Tibial artery (tissue), 4 donors: Measurements from ENCODE around the gene SYCE3.
A peak's percentile ranks its signal among the peaks of the same experiment; 100 is the strongest.

Source experiments
- DNase-seq, 2 donors: peaks; one replicate each; pipeline ENCODE4 v3.0.0-alpha.2; 2019
- H3K27ac ChIP-seq, 2 donors: fragments of 200-600 bp; sonication (generic) in 1 of 2; 1 replicate in 1 of 2; 2 replicates in 1 of 2; pipeline ENCODE4 v1.5.1; 2018 to 2019; ENCODE audit warnings: mild to moderate bottlenecking in 1 of 2
- H3K27me3 ChIP-seq, 2 donors: fragments of 200-600 bp; sonication (generic) in 1 of 2; one replicate each; pipeline versions ENCODE4 v1.5.1 to v1.6.0; 2016 to 2019
- H3K36me3 ChIP-seq, 3 donors: fragments of 200-600 bp; sonication (generic) in 2 of 3; one replicate each; pipeline ENCODE4 v1.5.1; 2016 to 2019; ENCODE audit warnings: mild to moderate bottlenecking in 2 of 3
- H3K4me1 ChIP-seq, 4 donors: fragments of 200-600 bp; sonication (generic) in 2 of 4; 1 replicate in 3 of 4; 2 replicates in 1 of 4; pipeline ENCODE4 v1.5.1; 2016 to 2019
- H3K4me3 ChIP-seq, 2 donors: fragments of 200-600 bp; sonication (generic) in 1 of 2; 1 replicate in 1 of 2; 2 replicates in 1 of 2; pipeline ENCODE4 v1.5.1; 2018 to 2019; ENCODE audit warnings: mild to moderate bottlenecking in 2 of 2
- H3K9me3 ChIP-seq, 3 donors: fragments of 200-600 bp; sonication (generic) in 1 of 3; one replicate each; pipeline ENCODE4 v1.5.1; 2016 to 2019
- CTCF ChIP-seq, 2 experiments: fragments of 200-600 bp in 1 of 2; fragments of 450-650 bp in 1 of 2; IDR thresholded peaks; one replicate each; pipeline ENCODE4 v1.5.1; 2017 to 2019; ENCODE audit warnings: antibody characterized with exemption in 2 of 2, mild to moderate bottlenecking in 1 of 2, moderate library complexity in 1 of 2
- intact Hi-C: fragments of 100-400 bp; cut with DNase I; formaldehyde crosslinking; loops from one replicate; pipeline ENCODE4 v1.15.0; 2023; ENCODE audit warnings: low total_unique reads

The SYCE3 gene

GRCh38 chr22:50585781-50586180 is 23.1 kb upstream of the SYCE3 start:
- no peak overlapping the region for H3K4me3 ChIP-seq
- no peak overlapping the region for H3K27ac ChIP-seq
- TF ChIP-seq CTCF (IDR thresholded peaks at IDR 0.05), result no peak
- DNase-seq, result no peak
- peaks cover 0 to 24% (median 19%) of the 10 kb centered on the region in 4 donors for H3K4me1 ChIP-seq
- H3K27me3 ChIP-seq, result no peaks in the 10 kb centered on the region
- intact Hi-C loops, result no loop called here
- H3K36me3 ChIP-seq, result no peaks in the 10 kb centered on the region
- H3K9me3 ChIP-seq, result no peaks in the 10 kb centered on the region

GRCh38 chr22:50585238-50585637 is 22.5 kb upstream of the SYCE3 start:
- Histone ChIP-seq H3K9me3 (no peaks in the 10 kb centered on the region), H3K27me3 (no peaks in the 10 kb centered on the region), H3K4me1 (peaks cover 0 to 26% (median 19%) of the 10 kb centered on the region in 4 donors), H3K27ac (no peak overlapping the region), H3K36me3 (peaks cover 0 to under 1% (median 0%) of the 10 kb centered on the region in 3 donors), H3K4me3 (no peak overlapping the region)
- TF ChIP-seq CTCF (IDR thresholded peaks at IDR 0.05), result no peak
- intact Hi-C loops, result no loop called here
- no peak for DNase-seq

GRCh38 chr22:50584106-50585096 is 21.7 kb upstream of the SYCE3 start:
- intact Hi-C loops, result loop anchor here (5.0 kb wide), 1 partner anchor 57 kb away; the partner anchor contains the start of gene SCO2
- DNase-seq, result no peak
- peaks cover 0 to 26% (median 19%) of the 10 kb centered on the region in 4 donors for H3K4me1 ChIP-seq

GRCh38 chr22:50583294-50583861 is 20.7 kb upstream of the SYCE3 start:
- H3K9me3 ChIP-seq, result no peaks in the 10 kb centered on the region
- intact Hi-C loops, result loop anchor here (5.0 kb wide), 1 partner anchor 56 kb away; the partner anchor contains the start of gene SCO2
- no peak for DNase-seq
- peaks cover 0 to 3% (median 0%) of the 10 kb centered on the region in 3 donors for H3K36me3 ChIP-seq
- peak overlapping the region; percentile 83 to 95 for H3K27ac ChIP-seq
- peaks cover 0 to 29% (median 25%) of the 10 kb centered on the region in 4 donors for H3K4me1 ChIP-seq
- TF ChIP-seq CTCF (IDR thresholded peaks at IDR 0.05), result no peak
- H3K27me3 ChIP-seq, result peaks cover 0 to 8% of the 10 kb centered on the region in 2 donors
- peak overlapping the region; percentile 60 to 80 for H3K4me3 ChIP-seq

More at GRCh38 chr22:50584106-50585096, 21.7 kb upstream of the SYCE3 start:
- no peak for TF ChIP-seq CTCF (IDR thresholded peaks at IDR 0.05)
- H3K27ac ChIP-seq, result no peak overlapping the region
- H3K4me3 ChIP-seq, result no peak overlapping the region
- no peaks in the 10 kb centered on the region for H3K27me3 ChIP-seq
- peaks cover 0 to 3% (median 0%) of the 10 kb centered on the region in 3 donors for H3K36me3 ChIP-seq
- H3K9me3 ChIP-seq, result no peaks in the 10 kb centered on the region

GRCh38 chr22:50582493-50583293 is 20.0 kb upstream of the SYCE3 start, which contains the start of gene CHKB:
TSS of gene CHKB (minus strand) at chr22:50582849. CDS start at chr22:50582781, 68 bp downstream.
- no peak for TF ChIP-seq CTCF (IDR thresholded peaks at IDR 0.05)
- Histone ChIP-seq H3K4me3 (peak within 1 kb of the TSS; percentile 60 to 80), H3K36me3 (peaks cover 0 to 3% (median 0%) of the 10 kb centered on the region in 3 donors), H3K4me1 (peaks cover 0 to 35% (median 29%) of the 10 kb centered on the region in 4 donors), H3K9me3 (no peaks in the 10 kb centered on the region), H3K27ac (peak within 1 kb of the TSS; percentile 83 to 95), H3K27me3 (peaks cover 0 to 15% of the 10 kb centered on the region in 2 donors)
- intact Hi-C loops, result loop anchor here (5.0 kb wide), 1 partner anchor 55 kb away; the partner anchor contains the start of gene SCO2
- DNase-seq, result peak; percentile 97 to 99
